ENCODE data around the gene NOSTRIN.
"Not testable (repeated sequence)": the region's sequence is repeated elsewhere in the genome, so short reads cannot be mapped to it uniquely, and the experiment has no call there.

- TF ChIP-seq, protein P1, sequence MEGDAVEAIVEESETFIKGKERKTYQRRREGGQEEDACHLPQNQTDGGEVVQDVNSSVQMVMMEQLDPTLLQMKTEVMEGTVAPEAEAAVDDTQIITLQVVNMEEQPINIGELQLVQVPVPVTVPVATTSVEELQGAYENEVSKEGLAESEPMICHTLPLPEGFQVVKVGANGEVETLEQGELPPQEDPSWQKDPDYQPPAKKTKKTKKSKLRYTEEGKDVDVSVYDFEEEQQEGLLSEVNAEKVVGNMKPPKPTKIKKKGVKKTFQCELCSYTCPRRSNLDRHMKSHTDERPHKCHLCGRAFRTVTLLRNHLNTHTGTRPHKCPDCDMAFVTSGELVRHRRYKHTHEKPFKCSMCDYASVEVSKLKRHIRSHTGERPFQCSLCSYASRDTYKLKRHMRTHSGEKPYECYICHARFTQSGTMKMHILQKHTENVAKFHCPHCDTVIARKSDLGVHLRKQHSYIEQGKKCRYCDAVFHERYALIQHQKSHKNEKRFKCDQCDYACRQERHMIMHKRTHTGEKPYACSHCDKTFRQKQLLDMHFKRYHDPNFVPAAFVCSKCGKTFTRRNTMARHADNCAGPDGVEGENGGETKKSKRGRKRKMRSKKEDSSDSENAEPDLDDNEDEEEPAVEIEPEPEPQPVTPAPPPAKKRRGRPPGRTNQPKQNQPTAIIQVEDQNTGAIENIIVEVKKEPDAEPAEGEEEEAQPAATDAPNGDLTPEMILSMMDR (IDR thresholded peaks at IDR 0.05): not testable (repeated sequence)
- TF ChIP-seq POLR2A (IDR thresholded peaks at IDR 0.05): not testable (repeated sequence)
Observed at GRCh38 chr2:168870824-168871223, 68.4 kb downstream of the NOSTRIN start.
